Upper lobe of left lung (tissue), 4 donors: ENCODE results near the gene PRPH.

Experiments used
- POLR2A ChIP-seq, 4 donors: fragments of 450-650 bp; IDR thresholded peaks; one replicate each; pipeline ENCODE4 v1.5.1; 2016 to 2017; ENCODE audit warnings: antibody characterized with exemption in 4 of 4, mild to moderate bottlenecking in 2 of 4
- TF ChIP-seq, protein P1 (sequence below), 6 experiments: fragments of 450-650 bp in 4 of 6; fragments of 200-600 bp in 2 of 6; sonication (generic) in 2 of 6; IDR thresholded peaks; one replicate each; pipeline ENCODE4 v1.5.1; 2016 to 2019; ENCODE audit warnings: antibody characterized with exemption in 6 of 6

DNA sequence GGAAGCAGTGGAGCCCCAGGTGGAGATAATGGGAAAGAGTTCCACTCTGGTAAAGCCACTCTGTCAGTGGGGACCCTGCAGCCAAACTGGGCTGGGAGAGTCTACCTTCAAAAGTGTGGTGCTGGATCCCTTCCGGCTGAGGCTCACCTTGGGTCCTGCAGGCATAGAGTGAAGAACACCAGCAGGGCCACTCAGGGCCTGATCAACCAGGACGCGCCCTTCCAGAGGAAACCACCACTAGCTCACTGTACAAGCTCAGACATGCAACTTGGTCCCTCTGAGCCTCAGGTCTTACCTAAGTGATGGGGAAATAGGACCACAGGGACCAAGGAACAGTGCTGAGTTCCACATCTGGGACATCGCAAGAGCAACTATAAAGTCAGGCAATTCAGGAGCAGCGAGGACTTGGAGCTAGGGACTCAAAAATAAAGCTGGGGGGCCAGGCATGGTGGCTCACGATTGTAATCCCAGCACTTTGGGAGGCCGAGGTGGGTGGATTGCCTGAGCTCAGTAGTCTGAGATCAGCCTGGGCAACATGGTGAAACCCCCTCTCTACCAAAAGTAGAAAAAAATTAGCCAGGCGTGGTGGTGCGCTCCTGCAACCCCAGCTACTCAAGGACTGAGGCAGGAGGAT, 5.9 kb upstream of the PRPH start:
- no peak for TF ChIP-seq POLR2A (IDR thresholded peaks at IDR 0.05)
- TF ChIP-seq, protein P1, sequence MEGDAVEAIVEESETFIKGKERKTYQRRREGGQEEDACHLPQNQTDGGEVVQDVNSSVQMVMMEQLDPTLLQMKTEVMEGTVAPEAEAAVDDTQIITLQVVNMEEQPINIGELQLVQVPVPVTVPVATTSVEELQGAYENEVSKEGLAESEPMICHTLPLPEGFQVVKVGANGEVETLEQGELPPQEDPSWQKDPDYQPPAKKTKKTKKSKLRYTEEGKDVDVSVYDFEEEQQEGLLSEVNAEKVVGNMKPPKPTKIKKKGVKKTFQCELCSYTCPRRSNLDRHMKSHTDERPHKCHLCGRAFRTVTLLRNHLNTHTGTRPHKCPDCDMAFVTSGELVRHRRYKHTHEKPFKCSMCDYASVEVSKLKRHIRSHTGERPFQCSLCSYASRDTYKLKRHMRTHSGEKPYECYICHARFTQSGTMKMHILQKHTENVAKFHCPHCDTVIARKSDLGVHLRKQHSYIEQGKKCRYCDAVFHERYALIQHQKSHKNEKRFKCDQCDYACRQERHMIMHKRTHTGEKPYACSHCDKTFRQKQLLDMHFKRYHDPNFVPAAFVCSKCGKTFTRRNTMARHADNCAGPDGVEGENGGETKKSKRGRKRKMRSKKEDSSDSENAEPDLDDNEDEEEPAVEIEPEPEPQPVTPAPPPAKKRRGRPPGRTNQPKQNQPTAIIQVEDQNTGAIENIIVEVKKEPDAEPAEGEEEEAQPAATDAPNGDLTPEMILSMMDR (IDR thresholded peaks at IDR 0.05): no peak
